Measurements from ENCODE around the gene AUP1.

AUP1 gene

DNA sequence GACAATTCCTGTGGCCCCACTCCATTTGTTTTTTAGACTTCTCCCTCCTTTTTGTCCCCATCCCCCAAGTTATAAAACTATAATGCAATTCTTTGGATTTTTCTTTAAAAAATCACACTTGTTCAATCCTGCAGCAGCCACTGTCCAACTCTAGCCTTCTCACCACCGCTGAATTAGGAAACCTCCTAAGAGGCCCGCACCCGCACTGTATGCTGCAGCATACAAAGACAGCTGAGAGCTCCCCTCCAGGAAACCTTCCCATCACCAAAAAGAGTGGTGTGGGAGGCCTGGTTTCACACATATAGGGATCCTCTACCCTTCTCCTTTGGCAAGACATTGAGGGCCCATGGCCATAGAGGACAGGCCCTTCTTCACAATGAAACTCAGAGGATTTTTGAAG lies 24.9 kb downstream of the AUP1 start:
- Histone ChIP-seq H3K9me3 (ENCODE audit: insufficient read depth, low read length) (no peaks in the 10 kb centered on the region), H3K27me3 (ENCODE audit: low read depth, low read length) (no peaks in the 10 kb centered on the region), H3K36me3 (replicated peaks; ENCODE audit: low read depth, low read length) (peaks cover 13% of the 10 kb centered on the region), H3K9ac (ENCODE audit: low read length) (no peak overlapping the region), H3K79me2 (ENCODE audit: low read length) (peaks cover 11% of the 10 kb centered on the region), H3K4me3 (ENCODE audit: low read length) (no peak overlapping the region), H2AFZ (ENCODE audit: low read depth, low read length) (no peak overlapping the region), H3K27ac (ENCODE audit: low read length) (no peak overlapping the region), H3K4me1 (ENCODE audit: low read length) (peaks cover 29% of the 10 kb centered on the region), H3K4me2 (ENCODE audit: low read length) (no peak overlapping the region), H4K20me1 (ENCODE audit: insufficient read depth, low read length) (no peaks in the 10 kb centered on the region)
- TF ChIP-seq EZH2phosphoT487 (IDR thresholded peaks at IDR 0.05; ENCODE audit: low read depth) (no peak), CTCF (IDR thresholded peaks at IDR 0.05; ENCODE audit: low read depth, low read length) (no peak)

- H3K4me1 ChIP-seq (ENCODE audit: low read length): peaks cover 22% of the 10 kb centered on the region
- H2AFZ ChIP-seq (ENCODE audit: low read depth, low read length): 0 out of 2 replicates have a peak overlapping the region, but pooled peaks have one; percentile 39
Measured at GRCh38 chr2:74503506-74504475, 25.7 kb downstream of the AUP1 start.

GRCh38 chr2:74502720-74503505 lies 26.6 kb downstream of the AUP1 start:
- Histone ChIP-seq H3K9ac (ENCODE audit: low read length) (peak overlapping the region; percentile 73), H4K20me1 (ENCODE audit: insufficient read depth, low read length) (no peaks in the 10 kb centered on the region), H3K9me3 (ENCODE audit: insufficient read depth, low read length) (no peaks in the 10 kb centered on the region), H3K4me2 (ENCODE audit: low read length) (peak overlapping the region; percentile 72), H3K79me2 (ENCODE audit: low read length) (peaks cover 11% of the 10 kb centered on the region), H3K4me1 (ENCODE audit: low read length) (peaks cover 16% of the 10 kb centered on the region; the same call in 1 of the 2 replicates), H3K4me3 (ENCODE audit: low read length) (peak overlapping the region; percentile 77), H3K27me3 (ENCODE audit: low read depth, low read length) (no peaks in the 10 kb centered on the region), H2AFZ (ENCODE audit: low read depth, low read length) (peak overlapping the region; percentile 39; the same call in 1 of the 2 replicates), H3K27ac (ENCODE audit: low read length) (no peak overlapping the region), H3K36me3 (replicated peaks; ENCODE audit: low read depth, low read length) (peaks cover 13% of the 10 kb centered on the region)
- TF ChIP-seq CTCF (IDR thresholded peaks at IDR 0.05; ENCODE audit: low read depth, low read length) (no peak; the same call in 1 of the 2 replicates), EZH2phosphoT487 (IDR thresholded peaks at IDR 0.05; ENCODE audit: low read depth) (no peak)

More at GRCh38 chr2:74503506-74504475, 25.7 kb downstream of the AUP1 start:
- Histone ChIP-seq H3K4me3 (ENCODE audit: low read length) (peak overlapping the region; percentile 77), H3K27ac (ENCODE audit: low read length) (no peak overlapping the region), H3K79me2 (ENCODE audit: low read length) (peaks cover 11% of the 10 kb centered on the region), H3K4me2 (ENCODE audit: low read length) (peak overlapping the region; percentile 72), H3K36me3 (replicated peaks; ENCODE audit: low read depth, low read length) (peaks cover 13% of the 10 kb centered on the region), H3K9me3 (ENCODE audit: insufficient read depth, low read length) (no peaks in the 10 kb centered on the region), H3K27me3 (ENCODE audit: low read depth, low read length) (no peaks in the 10 kb centered on the region), H4K20me1 (ENCODE audit: insufficient read depth, low read length) (no peaks in the 10 kb centered on the region), H3K9ac (ENCODE audit: low read length) (peak overlapping the region; percentile 73)
- TF ChIP-seq CTCF (IDR thresholded peaks at IDR 0.05; ENCODE audit: low read depth, low read length) (no peak), EZH2phosphoT487 (IDR thresholded peaks at IDR 0.05; ENCODE audit: low read depth) (no peak)
